B cell (primary cell): ENCODE measurements around the gene GNAI3. TPM values are rescaled to one million over a fixed set of nuclear protein-coding genes. Genes with fewer than 3 reads are reported as not detected.

Experiments
- ATAC-seq: fragments of 200-7000 bp; cut with Tn5 transposase; one replicate; pipeline ENCODE4 v1.10.0; 2021; ENCODE audit warnings: low read depth, mild to moderate bottlenecking, moderate number of reproducible peaks, moderate library complexity
- CTCF ChIA-PET: fragments of 350-600 bp; sonication (Branson Sonifier 250); formaldehyde crosslinking; loops from one replicate; lab custom pipeline; 2021; ENCODE audit warnings: antibody characterized with exemption, inconsistent platforms; lab: Charles Lee
- POLR2A ChIA-PET: fragments of 350-600 bp; sonication (Branson Sonifier 250); formaldehyde crosslinking; loops from one replicate; lab custom pipeline; 2021; ENCODE audit warnings: antibody characterized with exemption; lab: Charles Lee
- DNase-seq: peaks from one replicate; pipeline ENCODE4 v3.0.0; 2013
- H2AFZ ChIP-seq: 2 replicates; pipeline ENCODE4 v1.6.1; 2012; ENCODE audit warnings: mild to moderate bottlenecking, low read depth, low read length; ENCODE audit not compliant: insufficient read depth, poor library complexity, severe bottlenecking
- H3K27ac ChIP-seq, 2 donors: 1 replicate in 1 of 2; 2 replicates in 1 of 2; pipeline ENCODE4 v1.5.1; 2012 to 2013; ENCODE audit warnings: low read length in 2 of 2, mild to moderate bottlenecking in 2 of 2, moderate library complexity in 1 of 2
- H3K27me3 ChIP-seq, 4 experiments: fragments of 200-600 bp in 1 of 4; sonication (generic) in 1 of 4; replicated peaks in 1 of 4; 1 replicate in 2 of 4; 2 replicates in 2 of 4; pipeline versions ENCODE4 v1.6.1 to v1.7.0; 2013 to 2016; ENCODE audit warnings: low read length in 3 of 4, mild to moderate bottlenecking in 2 of 4, mixed read lengths in 1 of 4, moderate library complexity in 1 of 4; ENCODE audit not compliant: insufficient read depth in 4 of 4, control insufficient read depth in 3 of 4; ENCODE audit errors: control extremely low read depth in 1 of 4
- H3K36me3 ChIP-seq, 2 experiments: replicated peaks in 1 of 2; 1 replicate in 1 of 2; 2 replicates in 1 of 2; pipeline versions ENCODE4 v1.6.1 to v1.7.1; 2013; ENCODE audit warnings: low read length in 1 of 2; ENCODE audit not compliant: insufficient read depth in 2 of 2, control insufficient read depth in 1 of 2; ENCODE audit errors: control extremely low read depth in 1 of 2, extremely low read depth in 1 of 2
- H3K4me1 ChIP-seq, 2 donors: fragments of 200-600 bp in 1 of 2; sonication (generic) in 1 of 2; 1 replicate in 1 of 2; 2 replicates in 1 of 2; pipeline versions ENCODE4 v1.5.1 to v1.6.1; 2013 to 2017; ENCODE audit warnings: low read length in 2 of 2; ENCODE audit not compliant: control insufficient read depth in 2 of 2, insufficient read depth in 2 of 2
- H3K4me2 ChIP-seq: replicated peaks from 2 replicates; pipeline ENCODE3; 2012; ENCODE audit warnings: mild to moderate bottlenecking, low read depth, low read length; ENCODE audit not compliant: poor library complexity, severe bottlenecking
- H3K4me3 ChIP-seq, 5 experiments: fragments of 200-600 bp in 1 of 5; sonication (generic) in 1 of 5; 1 replicate in 3 of 5; 2 replicates in 2 of 5; pipeline versions ENCODE4 v1.5.1 to v1.7.0; 2011 to 2016; ENCODE audit warnings: low read length in 4 of 5, mild to moderate bottlenecking in 4 of 5, low read depth in 2 of 5, control low read depth in 1 of 5, moderate library complexity in 1 of 5; ENCODE audit not compliant: insufficient read depth in 1 of 5; ENCODE audit errors: control extremely low read depth in 1 of 5, extremely low read depth in 1 of 5
- H3K79me2 ChIP-seq: fragments of 200-600 bp; sonication (generic); one replicate; pipeline ENCODE4 v1.6.0; 2016; ENCODE audit warnings: low read length; ENCODE audit not compliant: control insufficient read depth, insufficient read depth
- H3K9ac ChIP-seq: fragments of 200-600 bp; sonication (generic); 2 replicates; pipeline ENCODE4 v1.6.1; 2017; ENCODE audit warnings: mild to moderate bottlenecking, low read length, moderate library complexity
- H3K9me3 ChIP-seq, 3 donors: one replicate each; pipeline versions ENCODE4 v1.6.1 to v1.7.1; 2013; ENCODE audit warnings: low read length in 2 of 3; ENCODE audit not compliant: control insufficient read depth in 2 of 3, insufficient read depth in 1 of 3; ENCODE audit errors: control extremely low read depth in 1 of 3
- H4K20me1 ChIP-seq: 2 replicates; pipeline ENCODE4 v1.6.0; 2012; ENCODE audit warnings: mild to moderate bottlenecking, low read length; ENCODE audit not compliant: insufficient read depth, control insufficient read depth, poor library complexity, severe bottlenecking
- H3K27ac Mint-ChIP-seq: one replicate; pipeline ENCODE4 v1.8.0; 2021; ENCODE audit warnings: mixed read lengths
- H3K27me3 Mint-ChIP-seq: one replicate; pipeline ENCODE4 v1.8.0; 2021; ENCODE audit warnings: mixed read lengths
- H3K4me1 Mint-ChIP-seq: one replicate; pipeline ENCODE4 v1.8.0; 2021; ENCODE audit warnings: mixed read lengths
- H3K4me3 Mint-ChIP-seq: one replicate; pipeline ENCODE4 v1.8.0; 2021; ENCODE audit warnings: mixed read lengths
- H3K9me3 Mint-ChIP-seq: one replicate; pipeline ENCODE4 v1.8.0; 2022; ENCODE audit warnings: mixed read lengths; ENCODE audit not compliant: insufficient read depth
- EZH2 ChIP-seq: IDR thresholded peaks from 2 replicates; pipeline ENCODE4 v1.6.1; 2012; ENCODE audit warnings: borderline replicate concordance, low read depth, mild to moderate bottlenecking, moderate library complexity, low read length; ENCODE audit not compliant: insufficient read depth, poor library complexity, severe bottlenecking
- WGBS: methylation state at CpG from one replicate; pipeline ENCODE4 v1.1.5; 2013; ENCODE audit warnings: missing lambda C conversion rate; ENCODE audit not compliant: insufficient coverage; 5-methylcytosine and 5-hydroxymethylcytosine counted together
- intact Hi-C: fragments of 100-400 bp; cut with micrococcal nuclease; formaldehyde crosslinking; loops from one replicate; pipeline ENCODE4 v1.10.0; 2022
- polyA plus RNA-seq: library from polyadenylated mRNA; depleted of rRNA; stranded (reverse); fragments of >200 nt; gene quantifications from 2 replicates; pipeline ENCODE4 v1.2.3, GENCODE V29; 2012
- total RNA-seq, 2 donors: library from RNA; stranded (reverse); fragments of 120-200 nt in 1 of 2; gene quantifications; 1 replicate in 1 of 2; 2 replicates in 1 of 2; pipeline versions ENCODE4 v1.2.3 to v1.2.4, GENCODE V29; 2013 to 2022
- TF ChIP-seq, protein P1 (sequence below): fragments of 200-600 bp; IDR thresholded peaks from one replicate; pipeline ENCODE4 v1.8.0; 2022; ENCODE audit warnings: antibody characterized with exemption, mild to moderate bottlenecking

Gene GNAI3
- total and polyA plus RNA-seq, 2 donors (not counting 1 experiment from before 2014, with no cell fraction given) = 1.6 to 8.5 TPM

DNA sequence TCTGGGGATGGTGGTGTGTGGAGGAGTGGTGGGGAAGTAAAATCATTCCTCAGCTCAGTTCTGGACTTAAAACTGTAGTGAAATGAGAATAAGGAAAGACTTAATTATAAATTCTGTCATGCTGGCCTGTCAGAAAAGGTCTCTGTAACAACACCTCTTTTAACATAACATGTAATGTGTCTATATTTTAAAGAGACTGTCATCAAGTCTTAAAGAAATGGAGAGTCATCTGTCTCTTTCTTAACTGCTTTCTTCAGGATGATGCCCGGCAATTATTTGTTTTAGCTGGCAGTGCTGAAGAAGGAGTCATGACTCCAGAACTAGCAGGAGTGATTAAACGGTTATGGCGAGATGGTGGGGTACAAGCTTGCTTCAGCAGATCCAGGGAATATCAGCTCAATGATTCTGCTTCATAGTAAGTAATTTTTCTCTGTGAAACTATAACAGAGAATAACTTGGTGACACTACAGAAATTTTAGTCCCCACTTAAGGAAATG, 30.6 kb downstream of the GNAI3 start:
- Histone ChIP-seq H2AFZ (no peak overlapping the region), H3K27ac (no peak overlapping the region), H3K27me3 (no peaks in the 10 kb centered on the region), H3K4me3 (no peak overlapping the region), H3K36me3 (peaks cover 11 to 53% of the 10 kb centered on the region in 2 experiments), H3K9me3 (no peaks in the 10 kb centered on the region), H3K79me2 (peaks cover 35% of the 10 kb centered on the region), H3K4me1 (peaks cover 1 to 3% of the 10 kb centered on the region in 2 donors), H4K20me1 (peaks cover 19% of the 10 kb centered on the region), H3K9ac (no peak overlapping the region), H3K4me2 (no peak overlapping the region)
- ChIA-PET CTCF (no interaction called here), POLR2A (no interaction called here)
- Mint-ChIP-seq H3K4me1 (peaks cover 3% of the 10 kb centered on the region), H3K4me3 (no peak overlapping the region), H3K9me3 (no peaks in the 10 kb centered on the region), H3K27me3 (no peaks in the 10 kb centered on the region), H3K27ac (no peak overlapping the region)
- no peak for TF ChIP-seq EZH2
- TF ChIP-seq, protein P1, sequence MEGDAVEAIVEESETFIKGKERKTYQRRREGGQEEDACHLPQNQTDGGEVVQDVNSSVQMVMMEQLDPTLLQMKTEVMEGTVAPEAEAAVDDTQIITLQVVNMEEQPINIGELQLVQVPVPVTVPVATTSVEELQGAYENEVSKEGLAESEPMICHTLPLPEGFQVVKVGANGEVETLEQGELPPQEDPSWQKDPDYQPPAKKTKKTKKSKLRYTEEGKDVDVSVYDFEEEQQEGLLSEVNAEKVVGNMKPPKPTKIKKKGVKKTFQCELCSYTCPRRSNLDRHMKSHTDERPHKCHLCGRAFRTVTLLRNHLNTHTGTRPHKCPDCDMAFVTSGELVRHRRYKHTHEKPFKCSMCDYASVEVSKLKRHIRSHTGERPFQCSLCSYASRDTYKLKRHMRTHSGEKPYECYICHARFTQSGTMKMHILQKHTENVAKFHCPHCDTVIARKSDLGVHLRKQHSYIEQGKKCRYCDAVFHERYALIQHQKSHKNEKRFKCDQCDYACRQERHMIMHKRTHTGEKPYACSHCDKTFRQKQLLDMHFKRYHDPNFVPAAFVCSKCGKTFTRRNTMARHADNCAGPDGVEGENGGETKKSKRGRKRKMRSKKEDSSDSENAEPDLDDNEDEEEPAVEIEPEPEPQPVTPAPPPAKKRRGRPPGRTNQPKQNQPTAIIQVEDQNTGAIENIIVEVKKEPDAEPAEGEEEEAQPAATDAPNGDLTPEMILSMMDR = no peak
- no CpG with 5 or more reads among the region's 3 CpGs for WGBS
- intact Hi-C loops = no loop called here
- no peak for ATAC-seq
- DNase-seq = no peak

DNA sequence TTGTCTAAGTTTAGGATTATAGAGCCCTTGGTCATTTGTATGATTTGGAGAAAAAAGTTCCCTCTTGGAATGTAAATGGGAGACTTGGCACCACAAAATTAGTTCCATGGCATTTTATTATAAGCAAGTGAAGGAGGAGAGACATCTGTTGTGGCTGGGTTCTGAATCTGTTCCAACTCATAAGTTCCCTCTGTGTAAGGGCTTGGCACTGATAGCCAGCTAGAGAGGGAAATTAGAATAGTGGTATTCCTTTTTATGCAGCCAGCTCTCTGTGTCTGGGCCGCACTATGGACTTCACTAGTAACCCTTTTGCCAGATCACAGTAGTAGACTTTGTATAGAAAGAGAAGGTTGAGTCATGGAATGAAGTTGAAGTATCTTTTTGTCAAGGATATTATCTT, 31.1 kb downstream of the GNAI3 start:
- POLR2A ChIA-PET = no interaction called here
- H3K4me1 ChIP-seq = no peaks in the 10 kb centered on the region
- no peak overlapping the region for H3K4me2 ChIP-seq
- peaks cover 24% of the 10 kb centered on the region for H4K20me1 ChIP-seq
- H3K27ac ChIP-seq = no peak overlapping the region
- no peak overlapping the region for H3K4me3 ChIP-seq
- H2AFZ ChIP-seq = no peak overlapping the region
- H3K36me3 ChIP-seq = peaks cover 10 to 58% of the 10 kb centered on the region in 2 experiments
- CTCF ChIA-PET = no interaction called here
- Mint-ChIP-seq H3K9me3 (no peaks in the 10 kb centered on the region), H3K27ac (no peak overlapping the region), H3K4me1 (no peaks in the 10 kb centered on the region), H3K4me3 (no peak overlapping the region), H3K27me3 (no peaks in the 10 kb centered on the region)
- DNase-seq (no peak), ATAC-seq (no peak)
- H3K9ac ChIP-seq = no peak overlapping the region
- no peaks in the 10 kb centered on the region for H3K27me3 ChIP-seq
- peaks cover 35% of the 10 kb centered on the region for H3K79me2 ChIP-seq
- intact Hi-C loops = no loop called here
- 100% methylated on average over 1 of the region's 1 CpG for WGBS
- H3K9me3 ChIP-seq = no peaks in the 10 kb centered on the region
- TF ChIP-seq, protein P1 = no peak
- no peak for TF ChIP-seq EZH2
